A549 (cell line): ENCODE measurements around the gene ATP2B3.

Source experiments
- BHLHE40 ChIP-seq: IDR thresholded peaks from 2 replicates; pipeline ENCODE4 v1.6.1; 2012; ENCODE audit warnings: low read depth, low read length, inconsistent platforms
- CBX2 ChIP-seq: fragments of 200-600 bp; sonication (generic); IDR thresholded peaks from 2 replicates; pipeline ENCODE4 v1.6.1; 2016; ENCODE audit warnings: low read depth, mild to moderate bottlenecking, borderline replicate concordance
- CTCF ChIP-seq: fragments of >200 bp; sonication (Bioruptor Twin); formaldehyde crosslinking; IDR thresholded peaks from 3 replicates; pipeline ENCODE4 v1.5.1; 2016
- MAZ ChIP-seq: fragments of 150-350 bp; IDR thresholded peaks from 2 replicates; pipeline ENCODE4 v1.6.1; 2014; ENCODE audit warnings: antibody characterized with exemption, low read depth, low read length, borderline replicate concordance
- RAD21 ChIP-seq, 2 experiments: fragments of >200 bp in 1 of 2; sonication (Bioruptor Twin) in 1 of 2; formaldehyde crosslinking in 1 of 2; IDR thresholded peaks in 1 of 2; conservative IDR thresholded peaks in 1 of 2; 2 replicates in 1 of 2; 3 replicates in 1 of 2; pipeline ENCODE4 v1.6.1; 2012 to 2018; ENCODE audit warnings: inconsistent platforms in 1 of 2

- no peak for TF ChIP-seq CTCF
- no peak for TF ChIP-seq MAZ
- TF ChIP-seq BHLHE40: no peak
- no peak for TF ChIP-seq CBX2
- TF ChIP-seq RAD21 (conservative IDR thresholded peaks at IDR 0.05 in 1 of 2, IDR thresholded peaks at IDR 0.05 in 1 of 2): no peak
Observed at GRCh38 chrX:153571534-153571908, 54.1 kb downstream of the ATP2B3 start.
